ENCODE results near the gene AKAP7.

The AKAP7 gene

DNA sequence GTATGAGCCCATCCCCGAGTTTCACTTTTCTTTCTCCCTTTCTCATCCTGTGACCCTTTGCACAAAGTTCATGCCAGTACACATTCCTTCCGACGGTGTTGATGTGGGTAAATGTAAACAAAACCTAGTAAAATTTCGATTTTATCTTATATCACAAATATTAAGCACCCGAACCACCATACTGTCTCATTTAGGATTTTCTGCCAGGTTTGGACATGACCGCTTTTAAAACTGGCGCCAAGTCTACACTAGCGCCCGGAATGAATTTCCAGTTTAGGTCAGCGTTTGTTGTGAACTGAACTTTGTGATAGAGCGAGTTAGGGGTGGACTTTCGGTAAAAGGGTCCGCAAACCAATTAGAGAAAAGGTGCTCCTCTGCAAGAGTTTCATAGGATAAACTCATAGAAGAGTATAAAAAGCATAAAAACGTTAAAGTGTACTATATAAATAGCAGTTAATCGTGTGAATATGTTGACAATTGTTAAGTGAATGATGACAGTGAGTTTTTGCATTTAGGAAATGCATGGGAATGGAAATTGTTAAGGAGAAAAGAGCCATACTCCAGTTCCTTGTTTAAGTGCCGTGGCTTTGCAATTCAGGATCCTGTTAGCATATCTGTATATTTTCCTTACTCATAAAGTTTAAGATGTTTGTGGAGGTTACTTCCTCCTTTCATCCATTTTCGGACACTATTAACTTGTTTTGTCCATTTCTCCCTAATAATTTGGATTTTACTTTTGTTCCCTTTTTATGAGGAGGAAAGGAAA lies 937 bp downstream of the AKAP7 start:
- no peaks in the 10 kb centered on the region for H3K36me3 ChIP-seq (replicated peaks; ENCODE audit: insufficient read depth, low read length)
- peak overlapping the region; percentile 59 for H3K4me3 ChIP-seq (ENCODE audit: low read length)
- H3K4me1 ChIP-seq (ENCODE audit: low read length): no peaks in the 10 kb centered on the region
- H3K79me2 ChIP-seq (ENCODE audit: low read length): no peaks in the 10 kb centered on the region
- H3K9me3 ChIP-seq (replicated peaks; ENCODE audit: insufficient read depth, low read length): no peaks in the 10 kb centered on the region
- peak overlapping the region; percentile 58; the same call in 1 of the 2 replicates for H3K27ac ChIP-seq (ENCODE audit: low read length)
- H3K9ac ChIP-seq (ENCODE audit: low read length): peak overlapping the region; percentile 70
- no peaks in the 10 kb centered on the region for H4K20me1 ChIP-seq (ENCODE audit: insufficient read depth, low read length)
- H3F3A ChIP-seq (ENCODE audit: insufficient read depth, low read length): peaks cover 13% of the 10 kb centered on the region; the same call in 1 of the 2 replicates
- no peak for DNase-seq
- H3K27me3 ChIP-seq (replicated peaks; ENCODE audit: insufficient read depth, low read length): no peaks in the 10 kb centered on the region
- TF ChIP-seq EZH2 (optimal IDR thresholded peaks at IDR 0.05; ENCODE audit: low read depth, low read length) (no peak), EZH2phosphoT487 (IDR thresholded peaks at IDR 0.05; ENCODE audit: low read length) (no peak)
- TF ChIP-seq, protein P1, sequence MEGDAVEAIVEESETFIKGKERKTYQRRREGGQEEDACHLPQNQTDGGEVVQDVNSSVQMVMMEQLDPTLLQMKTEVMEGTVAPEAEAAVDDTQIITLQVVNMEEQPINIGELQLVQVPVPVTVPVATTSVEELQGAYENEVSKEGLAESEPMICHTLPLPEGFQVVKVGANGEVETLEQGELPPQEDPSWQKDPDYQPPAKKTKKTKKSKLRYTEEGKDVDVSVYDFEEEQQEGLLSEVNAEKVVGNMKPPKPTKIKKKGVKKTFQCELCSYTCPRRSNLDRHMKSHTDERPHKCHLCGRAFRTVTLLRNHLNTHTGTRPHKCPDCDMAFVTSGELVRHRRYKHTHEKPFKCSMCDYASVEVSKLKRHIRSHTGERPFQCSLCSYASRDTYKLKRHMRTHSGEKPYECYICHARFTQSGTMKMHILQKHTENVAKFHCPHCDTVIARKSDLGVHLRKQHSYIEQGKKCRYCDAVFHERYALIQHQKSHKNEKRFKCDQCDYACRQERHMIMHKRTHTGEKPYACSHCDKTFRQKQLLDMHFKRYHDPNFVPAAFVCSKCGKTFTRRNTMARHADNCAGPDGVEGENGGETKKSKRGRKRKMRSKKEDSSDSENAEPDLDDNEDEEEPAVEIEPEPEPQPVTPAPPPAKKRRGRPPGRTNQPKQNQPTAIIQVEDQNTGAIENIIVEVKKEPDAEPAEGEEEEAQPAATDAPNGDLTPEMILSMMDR (IDR thresholded peaks at IDR 0.05; ENCODE audit: low read length): no peak
- no peaks in the 10 kb centered on the region for H3K9me2 ChIP-seq (replicated peaks; ENCODE audit: insufficient read depth, low read length)
- H3K4me2 ChIP-seq (ENCODE audit: low read depth, low read length): peak overlapping the region; percentile 54
- peak overlapping the region; percentile 94 for H2AFZ ChIP-seq (ENCODE audit: low read length)

DNA sequence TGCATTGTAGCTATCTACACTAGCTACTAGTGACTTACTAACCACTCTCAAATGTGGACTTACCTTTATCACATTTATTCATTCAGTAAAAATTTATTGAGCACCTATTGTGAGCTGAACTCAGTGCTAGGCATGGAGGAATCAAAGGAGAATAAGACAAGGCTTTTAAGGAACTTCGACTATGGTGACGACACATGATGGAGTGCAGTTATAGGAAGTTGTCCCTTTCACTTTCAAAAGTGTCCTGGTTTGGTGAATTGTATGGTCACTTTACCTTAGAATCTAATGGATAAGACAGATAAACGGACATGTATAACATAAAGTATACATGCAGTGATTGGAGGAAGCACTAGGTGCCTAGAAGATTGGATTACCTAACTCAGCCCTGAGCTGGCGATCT lies 4.3 kb downstream of the AKAP7 start:
- no peaks in the 10 kb centered on the region for H3K9me2 ChIP-seq (replicated peaks; ENCODE audit: insufficient read depth, low read length)

DNA sequence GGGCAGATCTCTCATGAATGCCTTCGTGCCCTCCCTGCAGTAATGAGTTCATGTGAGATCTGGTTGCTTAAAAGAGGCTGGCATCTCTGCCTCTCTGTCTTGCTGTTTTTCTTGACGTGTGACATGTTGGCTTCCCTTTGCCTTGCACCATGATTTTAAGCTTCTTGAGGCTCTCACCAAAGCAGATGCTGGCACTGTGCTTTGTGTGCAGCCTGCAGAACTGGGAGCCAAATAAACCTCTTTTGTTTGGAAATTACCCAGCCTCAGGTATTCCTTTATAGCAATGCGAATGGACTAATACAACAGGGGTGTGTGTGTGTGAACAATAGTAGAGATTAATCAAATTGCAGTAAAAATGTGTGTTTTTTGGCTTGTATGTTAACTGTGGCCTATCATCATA lies 8.1 kb downstream of the AKAP7 start:
- Histone ChIP-seq H3K9me2 (replicated peaks; ENCODE audit: insufficient read depth, low read length) (no peaks in the 10 kb centered on the region), H3F3A (ENCODE audit: insufficient read depth, low read length) (no peaks in the 10 kb centered on the region), H3K4me3 (ENCODE audit: low read length) (no peak overlapping the region), H2AFZ (ENCODE audit: low read length) (no peak overlapping the region), H4K20me1 (ENCODE audit: insufficient read depth, low read length) (no peaks in the 10 kb centered on the region), H3K4me2 (ENCODE audit: low read depth, low read length) (no peak overlapping the region), H3K79me2 (ENCODE audit: low read length) (no peaks in the 10 kb centered on the region), H3K27ac (ENCODE audit: low read length) (no peak overlapping the region), H3K9me3 (replicated peaks; ENCODE audit: insufficient read depth, low read length) (no peaks in the 10 kb centered on the region), H3K36me3 (replicated peaks; ENCODE audit: insufficient read depth, low read length) (no peaks in the 10 kb centered on the region), H3K4me1 (ENCODE audit: low read length) (no peaks in the 10 kb centered on the region), H3K27me3 (replicated peaks; ENCODE audit: insufficient read depth, low read length) (no peaks in the 10 kb centered on the region), H3K9ac (ENCODE audit: low read length) (no peak overlapping the region)
- no peak for TF ChIP-seq EZH2 (optimal IDR thresholded peaks at IDR 0.05; ENCODE audit: low read depth, low read length)
- TF ChIP-seq, protein P1 (IDR thresholded peaks at IDR 0.05; ENCODE audit: low read length): no peak
- no peak for TF ChIP-seq EZH2phosphoT487 (IDR thresholded peaks at IDR 0.05; ENCODE audit: low read length)
- no peak for DNase-seq

More for the DNA sequence above, 4.3 kb downstream of the AKAP7 start:
- Histone ChIP-seq H2AFZ (ENCODE audit: low read length) (no peak overlapping the region), H3K4me3 (ENCODE audit: low read length) (no peak overlapping the region), H3K79me2 (ENCODE audit: low read length) (no peaks in the 10 kb centered on the region), H4K20me1 (ENCODE audit: insufficient read depth, low read length) (no peaks in the 10 kb centered on the region), H3F3A (ENCODE audit: insufficient read depth, low read length) (peaks cover 11% of the 10 kb centered on the region; the same call in 1 of the 2 replicates), H3K9me3 (replicated peaks; ENCODE audit: insufficient read depth, low read length) (no peaks in the 10 kb centered on the region), H3K27me3 (replicated peaks; ENCODE audit: insufficient read depth, low read length) (no peaks in the 10 kb centered on the region), H3K4me1 (ENCODE audit: low read length) (no peaks in the 10 kb centered on the region), H3K27ac (ENCODE audit: low read length) (no peak overlapping the region), H3K36me3 (replicated peaks; ENCODE audit: insufficient read depth, low read length) (no peaks in the 10 kb centered on the region), H3K4me2 (ENCODE audit: low read depth, low read length) (no peak overlapping the region), H3K9ac (ENCODE audit: low read length) (no peak overlapping the region)
- TF ChIP-seq, protein P1 (IDR thresholded peaks at IDR 0.05; ENCODE audit: low read length): no peak
- TF ChIP-seq EZH2phosphoT487 (IDR thresholded peaks at IDR 0.05; ENCODE audit: low read length) (no peak), EZH2 (optimal IDR thresholded peaks at IDR 0.05; ENCODE audit: low read depth, low read length) (no peak)
- no peak for DNase-seq

Data from MM.1S (cell line).